Inflammatory macrophage treated with lipopolysaccharide for 4 hours (primary cell): ENCODE data around the gene YIPF1.
"Not testable (repeated sequence)": the region's sequence is repeated elsewhere in the genome, so short reads cannot be mapped to it uniquely, and the experiment has no call there.

Experiments used
- DNase-seq: peaks from one replicate; pipeline ENCODE4 v3.0.0-alpha.2; 2020

YIPF1 gene

DNA sequence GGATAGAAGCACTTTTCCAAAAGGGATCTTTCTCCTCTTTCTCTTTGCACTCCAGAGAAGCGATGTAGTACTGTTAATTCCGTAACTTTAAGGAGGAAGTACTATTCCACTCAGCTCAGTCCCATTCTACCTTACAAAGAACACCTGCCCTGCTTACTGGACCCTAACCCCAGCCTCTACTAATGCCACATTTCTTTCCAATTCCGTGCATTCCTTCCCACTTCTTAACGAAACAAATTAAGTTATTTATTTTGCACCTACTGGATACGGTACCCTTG is 52.0 kb downstream of the YIPF1 start:
- no peak for DNase-seq

DNA sequence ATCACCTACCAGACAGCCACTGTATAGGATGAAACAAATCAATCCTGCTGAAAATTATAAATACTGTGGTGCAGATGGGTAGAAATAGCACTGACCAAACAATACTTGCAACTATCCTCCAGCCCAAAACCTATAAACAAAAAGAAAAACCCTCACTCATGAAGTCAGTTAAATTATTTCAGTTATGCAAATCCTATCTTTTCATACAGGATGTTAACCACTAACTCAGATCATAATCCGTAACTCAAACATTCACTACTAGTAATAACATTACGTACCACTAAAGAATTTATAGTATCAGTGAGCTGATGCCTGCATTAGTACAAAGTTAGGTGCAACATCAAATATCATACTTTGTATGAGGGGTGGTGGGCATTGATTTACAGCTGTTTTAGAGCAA is 54.1 kb downstream of the YIPF1 start:
- no peak for DNase-seq

DNA sequence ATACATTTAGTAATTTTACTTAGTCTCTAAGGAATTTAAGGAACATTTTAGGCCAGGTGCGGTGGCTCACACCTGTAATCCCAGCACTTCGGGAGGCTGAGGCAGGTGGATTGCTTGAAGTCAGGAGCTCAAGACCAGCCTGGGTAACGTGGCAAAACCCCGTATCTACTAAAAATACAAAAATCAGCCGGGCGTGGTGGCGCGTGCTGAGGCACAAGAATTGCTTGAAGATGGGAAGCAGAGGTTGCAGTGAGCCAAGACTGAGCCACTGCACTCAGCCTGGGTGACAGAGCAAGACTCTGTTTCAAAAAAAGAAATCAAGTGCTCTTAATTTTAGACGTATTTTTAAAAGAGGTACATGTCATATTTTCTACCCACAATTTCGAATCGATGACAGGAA is 54.8 kb downstream of the YIPF1 start:
- no peak for DNase-seq

DNA sequence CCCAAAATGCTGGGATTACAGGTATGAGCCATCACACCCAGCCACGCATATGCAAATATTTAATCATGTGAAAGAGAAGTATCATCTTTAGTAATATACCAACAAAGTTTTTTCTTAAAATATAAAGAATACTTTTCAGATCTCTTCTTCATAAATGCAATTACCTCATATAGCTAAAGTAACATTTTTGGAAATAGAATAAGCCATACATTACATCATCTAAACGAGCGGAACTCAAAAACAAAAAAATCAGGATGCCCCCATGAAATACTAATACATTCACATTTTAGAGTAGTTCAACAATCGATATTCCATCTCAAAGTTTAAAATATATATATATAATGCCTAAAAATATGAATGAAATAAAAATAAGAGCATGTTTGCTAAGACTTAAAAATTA is 56.2 kb downstream of the YIPF1 start:
- no peak for DNase-seq

DNA sequence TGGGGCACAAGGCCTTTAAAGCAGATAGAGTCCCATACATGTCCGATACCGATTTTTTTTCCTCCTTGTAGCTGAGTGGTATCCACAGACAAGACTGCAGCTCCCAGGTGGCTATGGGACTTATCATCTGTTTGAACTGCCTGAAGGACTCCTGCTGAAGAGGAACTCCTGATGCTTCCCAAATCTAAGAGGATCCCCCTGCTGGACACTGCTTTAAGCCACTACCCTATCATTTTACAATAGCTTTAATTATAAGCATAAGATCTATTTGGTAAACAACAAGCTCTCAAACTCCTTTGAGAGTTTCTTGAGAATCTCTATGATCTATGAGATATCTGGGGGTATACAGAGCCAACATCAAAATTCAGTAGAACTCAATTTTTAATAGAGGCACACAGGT is 63.2 kb downstream of the YIPF1 start:
- DNase-seq, result no peak

DNA sequence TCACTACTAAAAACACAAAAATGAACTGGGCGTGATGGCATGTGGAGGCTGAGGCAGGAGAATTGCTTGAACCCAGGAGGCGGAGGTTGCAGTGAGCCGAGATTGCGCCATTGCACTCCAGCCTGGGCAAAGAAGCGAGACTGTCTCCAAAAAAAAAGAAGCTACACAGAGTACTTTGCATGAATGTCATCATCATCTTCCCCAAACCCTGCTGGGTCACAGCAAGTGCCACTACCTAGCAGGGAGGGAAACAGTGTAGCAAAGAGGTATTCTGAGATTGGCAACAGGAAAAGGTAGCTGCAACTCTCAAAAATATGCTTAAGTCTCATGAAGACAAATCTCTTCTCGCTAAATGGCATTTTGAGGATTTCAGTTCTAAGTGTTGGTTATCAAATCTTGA is 64.3 kb downstream of the YIPF1 start:
- no peak for DNase-seq

DNA sequence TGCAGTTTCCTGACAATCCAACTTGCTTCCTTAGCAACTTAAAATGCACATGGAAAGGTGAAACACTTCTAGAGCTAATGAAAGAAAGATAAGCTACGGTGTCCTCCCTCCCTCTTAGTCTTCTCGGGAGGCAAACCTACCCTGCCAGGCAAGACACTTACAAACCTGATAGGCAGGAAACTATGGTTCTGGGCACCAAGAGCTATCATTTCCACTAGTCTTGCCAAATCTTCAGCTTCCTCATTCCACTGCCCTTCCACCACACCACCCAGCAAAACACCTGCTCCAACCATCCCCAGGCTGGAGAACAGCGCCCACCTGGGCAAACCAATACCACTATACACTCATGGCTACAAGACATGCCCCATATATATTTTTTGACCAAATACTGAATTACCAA is 66.7 kb downstream of the YIPF1 start:
- DNase-seq, result no peak

DNA sequence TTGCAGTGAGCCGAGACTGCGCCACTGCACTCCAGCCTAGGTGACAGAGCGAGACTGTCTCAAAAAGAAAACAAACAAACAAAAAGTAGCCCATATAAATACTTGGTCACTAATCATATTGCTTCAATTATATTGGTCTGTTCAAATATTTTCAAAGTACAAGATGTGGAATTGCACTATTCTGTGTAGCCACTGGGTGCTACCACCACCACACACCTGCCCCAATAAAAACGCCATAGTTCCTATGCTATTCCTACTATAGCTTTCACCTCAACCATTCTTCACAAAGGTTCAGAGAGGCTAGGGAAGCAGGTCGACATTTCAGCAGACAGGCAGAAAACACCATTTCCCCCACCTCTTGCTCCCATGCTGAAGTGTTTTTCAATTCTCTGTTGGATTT is 68.2 kb downstream of the YIPF1 start:
- no peak for DNase-seq

DNA sequence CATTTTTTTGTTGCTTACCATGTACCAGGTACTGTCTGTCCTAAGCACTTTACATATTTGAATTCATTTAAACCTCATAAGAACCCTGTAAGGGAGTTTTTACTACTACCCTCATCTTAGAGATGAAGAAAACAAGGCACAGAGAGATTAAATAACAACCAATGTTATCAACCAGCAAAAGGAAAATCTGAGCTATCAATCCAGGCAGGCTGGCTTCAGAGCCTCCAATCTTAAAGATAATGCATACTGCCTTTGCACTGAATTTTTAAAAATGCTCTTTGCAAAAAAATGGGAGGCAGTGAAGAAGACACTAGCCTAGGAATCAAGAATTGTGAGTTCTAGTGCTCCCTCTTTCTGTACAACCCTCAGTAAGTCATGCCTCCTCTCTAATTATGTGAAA is 70.2 kb downstream of the YIPF1 start:
- DNase-seq, result no peak

DNA sequence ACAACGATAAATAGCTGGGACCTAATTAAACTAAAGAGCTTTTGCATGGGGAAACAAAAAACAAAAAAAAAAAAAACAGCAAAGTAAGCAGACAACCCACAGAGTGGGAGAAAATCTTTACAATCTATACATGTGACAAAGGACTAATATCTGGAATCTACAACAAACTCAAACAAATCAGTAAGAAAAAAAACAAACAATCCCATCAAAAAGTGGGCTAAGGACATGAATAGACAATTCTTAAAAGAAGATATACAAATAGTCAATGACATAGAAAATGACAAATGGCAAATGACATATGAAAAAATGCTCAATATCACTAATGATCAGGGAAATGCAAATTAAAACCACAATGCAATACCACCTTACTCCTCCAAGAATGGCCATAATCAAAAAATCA is 73.0 kb downstream of the YIPF1 start:
- DNase-seq, result not testable (repeated sequence)

DNA sequence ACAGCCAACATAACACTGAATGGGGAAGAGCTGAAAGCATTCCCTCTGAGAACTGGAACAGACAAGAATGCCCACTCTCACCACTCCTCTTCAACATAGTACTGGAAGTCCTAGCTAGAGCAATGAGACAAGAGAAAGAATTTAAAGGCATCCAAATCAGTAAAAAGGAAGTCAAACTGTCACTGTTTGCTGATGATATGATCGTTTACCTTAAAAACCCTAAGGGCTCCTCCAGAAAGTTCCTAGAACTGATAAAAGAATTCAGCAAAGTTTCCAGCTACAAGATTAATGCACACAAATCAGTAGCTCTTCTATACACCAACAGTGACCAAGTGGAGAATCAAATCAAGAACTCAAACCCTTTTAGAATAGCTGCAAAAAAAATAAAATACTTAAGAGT is 74.1 kb downstream of the YIPF1 start:
- DNase-seq, result not testable (repeated sequence)

DNA sequence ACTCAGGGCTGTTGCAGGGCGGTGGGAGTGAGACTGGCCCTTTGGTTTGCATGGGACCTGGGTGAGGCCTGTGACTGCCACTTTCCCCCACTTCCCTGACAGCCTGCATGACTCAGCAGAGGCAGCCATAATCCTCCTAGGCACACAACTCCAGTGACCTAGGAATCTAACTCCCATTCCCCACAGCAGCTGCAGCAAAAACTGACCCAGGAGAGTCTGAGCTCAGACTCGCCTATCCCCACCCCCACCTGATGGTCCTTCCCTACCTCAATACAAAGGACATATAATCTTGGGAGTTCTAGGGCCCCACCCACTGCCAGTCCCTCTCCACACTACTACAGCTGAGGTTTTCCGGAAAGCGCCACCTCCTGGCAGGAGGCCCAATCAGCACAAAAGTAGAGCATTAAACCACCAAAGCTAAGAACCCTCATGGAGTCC is 78.2 kb downstream of the YIPF1 start:
- no peak for DNase-seq

DNA sequence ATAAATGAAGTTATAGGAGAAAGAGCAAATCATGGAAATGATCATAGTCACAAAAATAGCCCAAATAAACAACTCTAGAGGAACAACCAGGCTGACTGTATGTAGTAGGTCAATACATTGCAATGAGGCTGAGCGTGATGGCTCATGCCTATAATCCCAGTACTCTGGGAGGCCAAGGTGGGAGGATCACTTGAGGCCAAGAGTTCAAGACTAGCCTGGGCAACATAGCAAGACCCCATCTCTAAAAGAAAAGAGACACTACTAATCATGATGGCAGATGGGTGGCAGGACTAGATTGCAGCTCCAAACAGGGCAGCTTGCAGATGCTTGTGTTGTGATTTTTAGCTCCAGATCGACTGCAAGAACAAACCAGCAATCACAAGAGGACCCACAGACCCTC is 79.1 kb downstream of the YIPF1 start:
- no peak for DNase-seq

DNA sequence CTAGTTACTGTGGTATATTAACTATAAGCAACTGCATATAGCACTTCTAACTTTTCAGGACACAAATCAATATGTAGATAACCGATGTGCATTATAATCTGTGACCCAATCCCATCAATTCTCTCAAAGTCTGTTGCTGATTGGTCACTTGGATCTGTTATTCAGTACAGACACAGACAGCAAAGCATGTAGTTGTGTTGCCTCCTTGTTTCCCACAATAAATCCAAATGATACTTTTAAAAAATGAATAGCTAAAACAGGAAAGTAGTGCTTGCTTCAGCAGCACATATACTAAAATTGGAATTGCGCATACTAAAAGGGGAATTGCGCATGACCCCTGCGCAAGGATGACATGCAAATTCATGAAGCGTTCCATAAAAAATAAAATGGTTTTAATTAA is 79.6 kb downstream of the YIPF1 start:
- DNase-seq, result no peak

DNA sequence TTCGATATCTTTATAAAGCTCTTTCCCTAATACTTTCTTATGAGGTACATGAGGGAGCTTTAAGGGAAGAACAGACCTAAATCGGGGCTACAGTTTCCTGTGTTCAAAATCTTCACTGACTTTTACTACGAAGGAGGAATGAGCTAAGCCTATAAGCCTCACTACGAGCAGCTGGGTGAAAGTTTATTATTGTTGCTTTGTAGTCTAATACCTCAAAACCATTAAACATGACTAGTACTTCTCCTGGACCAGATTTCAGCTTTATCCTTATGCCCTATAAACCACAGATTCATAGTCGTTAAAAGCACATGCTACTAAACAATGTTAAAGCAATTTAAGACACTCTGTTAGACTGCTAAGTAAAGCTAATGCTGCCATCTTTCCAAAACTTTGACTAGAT is 81.7 kb downstream of the YIPF1 start:
- no peak for DNase-seq

DNA sequence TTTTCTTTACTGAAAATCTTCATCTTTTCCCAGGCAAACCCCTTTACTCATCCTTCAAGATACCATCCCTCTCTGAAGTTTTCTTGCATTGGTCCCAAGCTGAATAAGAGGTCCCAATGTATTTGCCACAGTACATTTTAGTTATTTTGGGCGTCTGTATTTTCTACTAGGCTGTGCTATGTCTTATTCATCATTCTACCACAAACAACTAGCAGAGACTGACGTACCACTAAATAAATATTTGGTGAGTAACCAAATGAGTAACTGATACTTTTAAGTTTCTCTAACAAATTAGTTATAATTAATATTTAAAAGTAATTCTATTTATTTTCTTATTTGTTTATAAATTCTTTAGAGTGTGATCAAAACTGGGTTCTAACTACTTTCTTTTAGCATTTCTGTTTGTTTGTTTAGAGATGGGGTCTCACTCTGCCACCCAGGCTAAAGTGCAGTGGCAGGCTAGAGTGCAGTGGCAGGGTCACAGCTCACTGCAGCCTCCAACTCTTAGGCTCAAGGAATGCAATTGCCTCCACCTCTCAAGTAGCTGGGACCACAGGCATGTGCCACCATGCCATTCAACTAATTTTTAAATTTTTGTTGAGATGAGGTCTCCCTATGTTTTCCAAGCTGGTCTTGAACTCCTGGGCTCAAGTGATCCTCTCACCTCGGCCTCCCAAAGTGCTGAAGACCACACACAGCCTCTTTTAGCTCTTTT is 84.6 kb downstream of the YIPF1 start:
- DNase-seq, result no peak

DNA sequence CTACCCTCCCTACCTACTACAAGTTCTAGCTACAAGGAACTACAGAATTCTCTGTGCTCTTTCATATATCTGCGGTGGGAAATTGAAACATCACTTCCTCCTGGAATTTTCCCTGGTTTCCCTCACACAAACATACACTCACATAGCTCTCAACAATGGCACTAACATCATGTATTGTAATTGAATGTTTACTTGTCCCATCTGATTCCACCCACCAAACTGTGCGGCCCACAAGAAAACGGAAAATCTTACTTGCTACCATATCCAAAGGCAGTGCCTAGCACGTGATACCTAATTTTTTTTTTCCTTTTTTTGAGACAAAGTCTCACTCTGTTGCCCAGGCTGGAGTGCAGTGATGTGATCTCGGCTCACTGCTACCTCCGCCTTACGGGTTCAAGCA is 85.4 kb downstream of the YIPF1 start:
- DNase-seq, result no peak
